NCI-H1048 (cell line): ENCODE data around the gene PAH.

Experiments
- DNase-seq: peaks from one replicate; lab custom pipeline; 2025; lab: John Stamatoyannopoulos, UW

Gene PAH

DNA sequence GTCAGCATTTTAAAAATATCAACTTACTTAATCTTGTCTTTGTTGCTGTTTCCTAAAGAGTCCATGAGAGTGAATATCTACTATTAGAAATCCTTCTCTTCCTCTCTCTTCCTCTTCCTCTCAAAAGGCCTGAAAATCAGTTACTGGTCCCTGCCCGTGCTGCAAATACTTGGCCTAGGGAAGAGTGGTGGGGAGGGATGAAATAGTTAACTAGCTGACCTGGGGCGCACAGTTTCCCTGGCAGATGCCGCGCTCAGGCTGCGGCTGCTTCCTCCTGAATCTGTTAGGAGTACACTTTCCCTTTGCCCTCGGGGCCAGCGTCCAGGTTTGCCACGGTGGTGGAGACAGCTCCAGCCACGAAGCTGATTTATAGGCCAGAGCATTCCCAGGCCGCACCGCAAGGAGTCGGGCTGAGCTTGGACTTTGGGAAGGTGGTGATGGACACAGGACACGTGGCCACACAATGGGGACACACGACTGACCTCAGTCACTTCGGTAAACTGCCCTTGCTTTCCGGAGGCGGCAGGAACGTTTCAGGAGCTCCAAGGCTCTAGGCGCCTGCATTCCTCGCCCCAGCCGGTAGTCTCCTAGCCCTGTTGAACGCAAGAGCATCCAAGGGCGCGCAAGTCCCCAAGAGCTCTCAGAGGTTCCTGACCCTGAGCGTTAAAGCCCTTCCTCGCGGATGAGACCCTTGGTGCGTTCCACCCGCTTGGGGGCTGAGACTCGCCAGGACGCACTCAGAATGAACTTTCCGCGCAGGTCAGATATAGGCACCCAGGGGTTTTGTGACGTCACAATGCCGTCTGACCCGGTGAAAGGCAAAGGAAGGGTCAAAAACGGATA, 33.3 kb upstream of the PAH start:
- no peak for DNase-seq

DNA sequence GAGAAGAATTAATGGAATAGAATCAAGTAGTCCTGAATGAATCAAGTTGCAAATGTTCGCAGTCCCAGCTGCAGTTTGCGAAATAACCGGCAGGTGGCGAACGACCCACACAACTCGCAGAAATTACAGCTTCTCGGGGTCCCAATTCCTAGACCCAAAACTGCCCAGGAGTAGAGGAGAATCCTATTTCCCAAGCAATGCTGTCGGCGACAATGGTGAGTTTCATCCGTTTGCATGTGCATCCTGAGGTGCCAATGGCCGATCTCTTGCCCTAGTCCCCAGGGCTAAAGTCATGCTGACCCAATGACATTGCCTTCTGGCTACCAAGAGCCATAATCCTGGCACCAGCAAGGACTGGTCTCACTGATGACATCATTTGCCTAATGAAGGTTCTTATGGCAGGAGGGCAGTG, 31.9 kb upstream of the PAH start:
- no peak for DNase-seq

DNA sequence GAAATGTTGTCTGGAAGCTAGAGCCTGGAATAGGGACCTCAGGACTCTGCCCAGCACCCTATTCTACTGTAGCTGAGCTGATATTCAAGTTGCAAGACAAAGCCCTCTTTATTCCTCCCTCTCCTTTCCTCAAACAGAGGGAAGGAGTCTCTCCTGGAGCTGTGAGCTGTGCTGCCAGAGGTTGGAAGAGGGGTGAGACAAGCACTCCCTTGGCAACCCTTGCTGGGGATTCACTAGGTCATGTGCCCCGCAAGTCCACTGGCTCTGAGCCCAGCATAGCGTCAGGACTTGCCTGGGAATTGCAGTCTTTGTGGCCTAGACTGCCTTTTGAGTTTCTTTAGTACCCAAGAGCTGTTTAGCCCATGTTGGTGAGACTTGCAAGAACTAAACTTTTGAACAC, 29.0 kb upstream of the PAH start:
- DNase-seq: no peak

DNA sequence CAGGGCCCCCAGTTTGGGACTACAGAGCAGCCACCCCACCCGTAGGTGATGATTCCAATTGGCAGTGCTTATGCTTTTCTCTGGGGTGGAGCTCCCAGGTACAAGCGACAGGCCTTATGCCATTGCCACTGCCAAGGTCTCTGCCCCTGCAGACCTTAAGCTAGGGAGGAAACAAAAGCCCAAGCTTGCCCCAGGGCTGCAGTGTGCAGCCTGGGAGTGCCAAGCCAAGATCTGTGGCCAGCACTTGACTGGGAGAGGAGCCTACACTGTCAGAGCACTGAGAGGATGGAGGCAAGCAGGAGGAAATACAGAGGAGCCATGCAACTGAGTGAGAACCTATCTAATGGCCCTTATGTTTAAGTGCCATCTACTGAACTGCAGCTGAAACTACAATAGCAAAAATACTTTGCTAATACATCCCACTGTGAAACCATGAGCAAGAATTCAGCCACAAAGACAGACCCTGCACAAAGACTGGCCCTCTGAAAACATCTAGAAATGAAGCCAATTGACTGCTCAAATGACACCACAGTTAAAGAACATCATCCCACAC, 22.7 kb upstream of the PAH start:
- no peak for DNase-seq

DNA sequence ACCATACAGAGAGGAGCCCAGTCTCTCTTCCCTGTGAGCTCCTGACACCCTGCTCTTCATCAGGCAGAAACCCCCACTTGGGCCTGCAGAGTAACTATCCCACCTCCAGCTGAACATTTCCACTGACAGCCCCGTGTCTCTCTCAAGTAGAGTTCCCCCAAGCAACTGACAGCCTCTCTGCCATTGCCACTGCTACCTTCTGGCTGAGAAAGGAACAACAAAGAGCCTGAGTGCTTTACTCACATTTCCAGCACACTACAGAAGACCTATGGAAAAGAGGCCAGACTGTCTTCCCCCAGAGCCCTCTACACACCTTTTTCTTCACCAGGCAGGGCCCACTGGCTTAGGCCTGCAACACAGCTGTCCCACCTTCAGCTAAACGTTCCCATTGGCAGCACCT, 22.0 kb upstream of the PAH start:
- no peak for DNase-seq

DNA sequence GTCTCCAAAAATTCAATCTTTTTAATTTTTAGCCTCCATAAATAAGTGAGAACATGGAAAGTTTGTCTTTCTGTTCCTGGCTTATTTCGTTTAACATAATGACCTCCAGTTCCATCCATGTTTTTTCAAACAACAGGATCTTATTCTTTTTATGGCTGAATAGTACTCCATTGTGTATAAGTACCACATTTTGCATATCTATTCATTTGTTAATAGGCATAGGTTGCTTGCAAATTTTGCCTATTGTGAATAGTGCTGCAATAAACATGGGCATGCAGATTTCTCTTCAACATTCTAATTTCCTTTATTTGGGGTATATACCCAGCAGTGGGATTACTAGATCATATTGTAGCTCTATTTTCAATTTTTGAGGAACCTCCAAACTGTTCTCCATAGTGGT, 16.1 kb upstream of the PAH start:
- no peak for DNase-seq

DNA sequence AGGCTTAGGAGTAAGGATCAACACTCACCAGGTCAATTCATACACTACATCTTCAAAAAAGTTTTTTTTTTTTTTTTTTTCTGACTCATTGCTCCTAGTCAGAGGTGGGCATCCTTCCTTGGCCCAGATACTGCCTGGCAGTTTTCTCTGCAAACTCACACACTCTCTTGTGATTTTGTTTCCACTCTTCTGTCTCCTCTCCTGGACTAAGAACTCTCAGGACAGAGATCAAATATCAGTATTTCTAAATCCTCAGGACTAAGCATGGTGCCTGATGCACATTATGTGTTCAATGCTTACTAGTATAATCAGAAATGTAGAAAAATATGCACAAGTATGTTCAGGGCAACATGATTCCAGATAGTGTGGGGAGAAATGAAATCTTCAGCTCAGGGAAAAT, 10.2 kb upstream of the PAH start:
- DNase-seq: no peak

DNA sequence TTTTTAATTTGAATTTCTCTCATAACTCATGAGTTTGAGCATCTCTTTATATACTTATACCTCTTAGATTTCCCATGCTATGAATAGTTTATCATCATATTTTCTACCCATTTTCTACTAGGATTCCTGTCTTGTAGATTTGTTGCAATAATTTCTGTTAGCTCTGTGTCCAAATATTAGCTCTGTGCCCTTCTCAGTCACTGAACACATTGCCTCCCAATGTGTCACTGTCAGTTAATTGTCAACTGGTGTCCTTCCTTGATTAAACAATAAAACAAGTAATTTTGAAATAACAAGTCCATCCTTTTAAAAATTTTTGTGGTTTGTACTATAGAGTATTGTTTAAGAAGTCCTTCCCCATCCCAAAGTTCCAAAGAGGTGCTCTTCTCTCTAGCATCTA, 4.2 kb upstream of the PAH start:
- no peak for DNase-seq

DNA sequence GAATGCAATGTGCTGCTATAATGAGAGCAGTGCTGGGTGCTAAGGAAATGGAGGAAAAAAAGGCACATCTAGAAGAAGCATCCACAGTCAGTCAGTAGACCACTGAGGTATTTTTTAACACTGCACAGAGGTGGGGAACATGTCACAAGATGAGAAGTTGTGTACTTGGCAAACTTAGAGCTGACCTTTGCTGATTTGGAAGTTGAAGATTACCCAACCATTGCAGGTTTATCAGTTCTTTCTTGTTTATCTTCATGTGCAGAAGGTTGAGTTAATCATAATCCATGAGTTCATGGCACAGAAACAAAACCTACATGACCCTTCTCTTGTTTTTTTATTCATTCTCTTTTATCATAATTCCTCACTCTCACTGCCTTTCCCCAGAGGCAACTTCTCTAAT, 3.2 kb upstream of the PAH start:
- no peak for DNase-seq

DNA sequence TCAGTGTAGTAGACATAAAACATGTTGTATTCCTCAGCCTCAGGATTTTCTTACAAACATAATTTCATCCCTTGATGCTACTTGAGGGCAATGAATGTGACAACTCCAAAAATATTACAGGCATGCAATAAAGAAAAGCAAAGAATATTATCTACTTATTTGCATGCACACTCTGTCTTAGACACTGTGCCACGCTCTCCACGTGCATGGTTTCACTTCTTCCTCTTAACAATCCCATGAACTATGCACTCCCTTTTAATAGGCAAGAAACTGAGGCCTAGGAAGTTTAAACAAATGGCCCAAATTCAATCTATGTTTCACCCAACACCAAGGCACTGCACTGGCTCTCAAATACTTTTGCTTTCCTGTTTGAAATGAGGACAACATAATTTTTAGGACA, 1.8 kb upstream of the PAH start:
- DNase-seq: no peak

DNA sequence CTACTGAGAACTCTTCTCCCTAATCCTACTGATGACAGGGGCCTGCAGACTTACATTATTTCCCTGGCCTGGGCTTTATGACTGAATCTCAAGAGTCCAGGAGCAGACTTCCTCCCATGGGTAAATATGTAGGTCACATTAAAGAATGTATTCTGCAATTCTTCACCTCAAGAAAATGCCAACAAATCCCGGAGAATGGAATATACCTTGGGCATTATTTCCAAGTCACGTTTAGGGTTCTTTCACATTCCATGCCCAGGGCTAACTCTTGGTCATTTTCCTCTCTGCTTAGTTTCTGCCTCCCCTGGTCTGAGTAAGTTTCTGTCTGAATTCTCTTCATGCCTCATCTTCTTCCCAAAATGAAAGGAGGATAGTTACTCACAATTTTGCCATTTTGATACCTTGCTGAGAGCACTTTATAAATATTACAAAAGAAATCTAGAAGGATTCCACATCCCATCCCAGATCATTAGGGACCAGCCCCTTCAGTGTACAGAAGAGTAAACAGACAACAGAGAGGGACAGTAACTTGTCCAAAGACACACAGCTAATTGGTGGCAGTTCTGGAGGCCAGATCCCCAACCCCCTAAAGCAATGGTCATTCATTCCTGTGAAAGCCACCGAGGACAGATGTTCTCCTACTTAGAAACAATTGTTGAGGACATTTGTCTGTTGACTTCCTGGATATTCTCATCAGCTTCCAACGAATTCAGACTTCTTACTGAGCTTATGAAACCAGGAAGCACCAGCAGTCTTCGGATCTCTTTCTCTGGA, 605 bp downstream of the PAH start:
- no peak for DNase-seq

DNA sequence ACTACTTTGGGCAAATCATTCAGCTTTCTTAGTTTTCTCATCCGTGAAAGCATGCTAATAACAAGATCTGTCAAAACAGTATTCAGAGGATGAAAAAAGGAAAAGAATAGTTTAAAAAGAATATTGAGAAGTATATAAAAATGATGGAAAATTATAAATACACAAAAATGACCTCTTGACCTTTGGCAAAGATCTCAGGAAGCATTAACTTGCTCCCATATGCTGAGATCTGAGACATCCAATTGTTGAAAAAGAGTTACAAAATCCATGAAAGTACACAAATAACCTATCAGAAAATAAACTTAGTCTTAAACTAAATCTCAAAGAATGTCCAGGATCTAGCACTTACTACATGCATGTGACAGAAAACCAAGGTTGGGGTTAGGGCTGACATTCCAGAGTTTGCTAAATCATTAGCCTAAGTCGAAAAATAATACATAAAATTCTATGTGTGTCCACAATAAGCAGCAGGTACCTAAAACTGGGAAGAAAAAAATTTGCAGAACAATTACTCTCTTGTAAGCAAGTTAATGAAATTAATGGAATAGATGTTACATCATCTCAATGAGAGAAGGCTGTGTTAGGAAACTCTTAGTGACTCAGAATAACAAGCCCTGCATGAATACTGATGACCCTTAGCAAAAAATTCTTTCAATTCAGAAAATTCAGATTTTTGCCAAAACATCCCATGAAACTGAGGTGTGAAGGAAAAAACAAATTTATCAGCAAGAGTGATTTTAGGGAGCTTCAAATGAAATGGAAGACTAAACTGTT, 3.4 kb downstream of the PAH start:
- no peak for DNase-seq

DNA sequence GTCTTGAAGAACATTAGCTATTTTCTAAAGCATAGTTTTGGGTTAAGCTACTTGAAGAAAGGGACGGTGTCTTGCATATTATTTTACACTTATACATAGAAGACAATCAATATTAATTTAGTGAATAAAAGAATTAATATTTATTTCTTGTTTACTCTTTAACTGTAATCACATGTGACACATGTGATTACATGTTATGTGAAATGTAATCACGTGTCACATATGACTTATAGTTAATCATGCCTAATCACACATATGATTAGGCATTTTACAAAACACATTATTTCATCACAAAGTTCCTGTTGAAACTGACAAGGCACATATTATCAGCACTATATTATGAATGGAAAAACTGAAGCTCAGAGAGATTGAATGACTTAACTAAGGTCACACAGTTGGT, 4.8 kb downstream of the PAH start:
- DNase-seq: no peak

DNA sequence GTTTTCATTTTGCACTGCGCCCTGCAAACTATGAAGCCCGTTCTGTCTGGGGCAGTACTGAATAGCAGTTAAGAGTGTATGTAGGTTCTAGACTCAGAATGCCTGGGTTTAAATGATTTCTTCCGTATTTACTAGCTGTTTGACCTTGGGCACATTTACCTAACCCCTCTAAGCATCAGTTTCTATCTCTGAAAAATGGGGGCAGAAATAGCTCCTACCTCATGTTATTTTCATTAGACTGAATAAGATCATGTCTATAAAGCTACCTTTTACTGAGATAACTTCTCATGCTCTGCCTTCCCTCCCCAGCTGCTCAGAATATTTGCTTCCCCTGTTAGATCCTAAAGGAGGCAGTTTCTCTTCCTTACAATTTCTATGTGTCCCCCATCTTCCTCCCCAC, 5.7 kb downstream of the PAH start:
- DNase-seq: no peak

DNA sequence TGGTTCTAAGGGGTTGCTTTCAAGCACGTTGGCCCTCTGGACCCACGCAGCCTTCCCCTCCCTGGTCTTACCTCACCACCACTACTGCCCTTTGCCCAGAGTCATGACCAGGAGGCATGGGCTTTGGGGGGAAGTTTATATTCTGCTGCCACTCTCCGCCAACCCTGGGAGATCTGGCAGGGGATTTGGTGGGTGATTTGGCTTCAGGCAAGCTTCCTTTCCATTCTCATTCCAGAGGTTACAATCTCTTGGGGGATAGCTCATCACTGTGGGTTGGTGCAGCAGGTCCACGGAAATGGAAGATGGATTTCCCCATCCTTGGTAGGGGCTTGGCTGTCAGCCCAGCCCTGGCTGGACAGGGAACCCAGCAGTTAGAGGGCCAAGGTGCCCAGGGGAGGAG, 6.3 kb downstream of the PAH start:
- DNase-seq: no peak

DNA sequence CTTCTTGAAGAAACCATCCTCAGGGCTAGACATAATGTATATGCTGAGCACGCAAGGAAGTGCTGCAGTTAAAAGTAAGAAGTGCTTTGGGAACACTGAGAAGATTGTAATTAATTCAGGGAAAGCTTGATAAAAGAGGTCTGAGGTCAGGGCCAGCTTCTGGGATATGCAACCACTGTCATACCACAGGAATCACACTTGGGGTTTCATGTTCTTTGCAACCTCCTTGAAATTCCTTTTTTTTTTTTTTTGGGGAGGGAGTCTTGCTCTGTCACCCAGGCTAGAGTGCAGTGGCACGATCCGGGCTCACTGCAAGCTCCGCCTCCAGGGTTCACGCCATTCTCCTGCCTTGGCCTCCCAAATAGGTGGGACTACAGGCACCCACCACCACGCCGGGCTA, 6.9 kb downstream of the PAH start:
- no peak for DNase-seq

DNA sequence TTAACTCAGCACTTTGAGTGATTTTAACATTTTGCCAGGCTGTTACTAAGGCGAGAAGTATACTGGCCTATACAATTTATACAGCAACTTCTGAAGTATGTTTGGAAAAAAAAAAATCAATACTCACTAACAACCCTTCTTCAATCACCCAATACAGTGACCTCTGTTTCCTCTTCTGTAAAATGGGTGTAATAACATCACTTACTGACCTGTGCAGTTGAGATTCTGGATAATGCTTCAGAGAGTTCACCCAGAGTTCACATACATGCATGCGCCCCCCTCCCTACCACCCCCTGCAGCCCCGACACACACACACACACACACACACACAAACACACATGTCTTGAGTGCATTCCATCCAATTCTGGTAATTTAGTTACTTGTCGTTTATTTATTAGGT, 9.1 kb downstream of the PAH start:
- no peak for DNase-seq

DNA sequence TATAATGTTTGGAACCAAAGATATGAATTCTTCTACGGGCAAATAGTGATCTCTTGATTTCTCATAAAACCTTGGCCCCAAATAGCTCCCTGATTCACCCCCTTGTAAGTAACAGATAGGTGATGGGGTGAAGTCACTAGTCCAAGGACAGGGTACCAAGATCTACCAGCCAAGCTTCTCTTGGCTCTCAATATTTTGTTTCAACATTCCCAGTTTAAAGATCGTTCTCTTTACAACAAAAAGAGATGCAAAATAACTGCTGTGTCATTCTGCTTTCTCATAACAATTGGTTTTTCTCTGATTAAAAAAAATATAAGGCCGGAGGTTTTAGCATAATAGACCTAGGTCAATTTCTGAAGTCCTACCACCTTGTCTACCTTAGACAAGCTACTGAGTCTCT, 11.8 kb downstream of the PAH start:
- no peak for DNase-seq

DNA sequence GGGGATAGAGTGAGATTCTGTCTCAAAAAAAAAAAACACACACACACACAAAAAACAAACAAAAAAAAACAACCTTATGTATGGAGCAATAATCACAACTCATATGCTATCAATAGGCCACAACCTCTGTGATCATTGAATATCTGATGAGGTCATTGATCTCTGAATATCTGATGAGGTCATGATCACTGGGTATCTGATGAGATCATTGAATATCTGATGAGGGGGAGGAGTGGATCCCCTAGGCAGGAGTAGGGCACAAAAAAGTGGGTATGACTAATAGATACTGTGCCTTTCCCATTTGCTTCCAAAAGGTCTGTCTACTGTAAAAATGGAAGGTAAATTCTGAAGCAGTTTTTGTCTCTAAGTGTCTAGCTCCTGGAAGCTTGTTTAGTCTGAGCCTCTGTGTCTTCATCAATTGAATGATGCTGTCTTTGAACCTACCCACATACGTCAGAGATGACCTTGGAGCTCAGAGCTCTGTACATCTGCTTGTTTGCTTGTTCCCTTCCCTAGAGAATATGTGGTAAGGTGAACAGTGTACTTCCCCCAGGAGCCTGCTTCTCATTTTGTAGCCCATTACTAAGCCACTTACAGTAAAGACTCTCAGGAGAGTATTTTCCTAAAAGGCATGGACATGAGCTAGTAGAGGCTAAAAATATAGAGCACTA, 13.6 kb downstream of the PAH start:
- DNase-seq: no peak

DNA sequence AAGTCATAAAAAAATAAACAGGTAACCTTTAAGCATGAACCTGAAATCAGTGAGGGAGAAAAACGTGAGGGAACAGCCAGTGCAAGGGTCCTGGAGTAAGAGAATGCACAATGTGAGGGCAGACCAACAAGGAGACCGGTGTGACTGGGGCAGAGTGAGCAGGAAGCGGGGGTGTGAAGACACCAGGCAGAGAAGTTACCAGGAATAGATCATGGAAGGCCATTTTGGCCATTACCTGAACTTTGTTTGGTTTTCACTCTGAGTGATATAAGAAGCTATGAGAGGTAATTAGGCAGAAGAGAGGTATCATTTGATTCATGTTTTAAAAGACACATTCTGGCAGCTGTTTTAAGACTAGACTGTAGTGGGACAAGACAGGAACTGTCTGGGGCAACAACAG, 15.0 kb downstream of the PAH start:
- DNase-seq: no peak

DNA sequence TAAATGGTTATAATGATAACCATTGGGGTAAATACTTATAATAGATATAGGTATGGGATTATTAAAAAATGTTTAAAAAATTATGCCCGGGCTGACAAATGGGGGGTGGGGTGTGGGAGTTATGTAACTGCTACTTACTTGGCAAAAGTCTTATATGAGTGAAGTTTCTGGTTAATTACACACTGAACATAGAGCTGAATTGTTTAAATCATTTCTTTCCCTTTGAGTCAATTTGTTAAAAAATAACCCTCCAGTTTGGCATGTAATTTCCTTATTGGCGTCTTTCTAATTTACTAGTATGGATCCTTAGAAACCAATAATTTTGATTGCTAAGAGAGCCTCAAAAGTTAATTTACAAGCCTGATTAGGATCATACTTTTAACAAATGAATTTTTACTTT, 16.7 kb downstream of the PAH start:
- DNase-seq: no peak

DNA sequence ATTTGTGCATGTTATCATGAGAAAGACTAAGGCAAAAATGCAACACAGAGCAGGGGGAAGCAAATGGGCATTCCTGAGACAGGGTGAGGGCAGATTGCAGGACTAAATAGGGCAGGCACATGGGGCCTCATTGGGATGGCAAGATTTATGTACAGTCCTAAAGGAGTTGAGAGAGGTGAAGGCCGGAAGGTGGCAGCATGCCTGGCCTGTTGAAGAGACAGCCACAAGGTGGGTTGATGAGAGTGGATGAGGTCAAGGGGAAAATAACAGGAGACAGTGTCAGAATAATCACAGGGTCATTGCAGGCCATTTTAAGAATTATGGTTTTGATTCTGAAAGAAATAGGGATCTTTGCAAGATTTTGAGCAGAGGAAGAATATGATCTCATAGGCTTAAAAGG, 21.0 kb downstream of the PAH start:
- DNase-seq: no peak
